ENCODE data around the gene SFXN5. TPM values are rescaled to one million over a fixed set of nuclear protein-coding genes. Genes with fewer than 3 reads are reported as not detected.
A peak's percentile ranks its signal among the peaks of the same experiment; 100 is the strongest.

Gene SFXN5
- total and polyA plus RNA-seq, 2 donors (not counting 1 experiment from before 2014, with no cell fraction given) = 5.8 to 13.9 TPM

DNA sequence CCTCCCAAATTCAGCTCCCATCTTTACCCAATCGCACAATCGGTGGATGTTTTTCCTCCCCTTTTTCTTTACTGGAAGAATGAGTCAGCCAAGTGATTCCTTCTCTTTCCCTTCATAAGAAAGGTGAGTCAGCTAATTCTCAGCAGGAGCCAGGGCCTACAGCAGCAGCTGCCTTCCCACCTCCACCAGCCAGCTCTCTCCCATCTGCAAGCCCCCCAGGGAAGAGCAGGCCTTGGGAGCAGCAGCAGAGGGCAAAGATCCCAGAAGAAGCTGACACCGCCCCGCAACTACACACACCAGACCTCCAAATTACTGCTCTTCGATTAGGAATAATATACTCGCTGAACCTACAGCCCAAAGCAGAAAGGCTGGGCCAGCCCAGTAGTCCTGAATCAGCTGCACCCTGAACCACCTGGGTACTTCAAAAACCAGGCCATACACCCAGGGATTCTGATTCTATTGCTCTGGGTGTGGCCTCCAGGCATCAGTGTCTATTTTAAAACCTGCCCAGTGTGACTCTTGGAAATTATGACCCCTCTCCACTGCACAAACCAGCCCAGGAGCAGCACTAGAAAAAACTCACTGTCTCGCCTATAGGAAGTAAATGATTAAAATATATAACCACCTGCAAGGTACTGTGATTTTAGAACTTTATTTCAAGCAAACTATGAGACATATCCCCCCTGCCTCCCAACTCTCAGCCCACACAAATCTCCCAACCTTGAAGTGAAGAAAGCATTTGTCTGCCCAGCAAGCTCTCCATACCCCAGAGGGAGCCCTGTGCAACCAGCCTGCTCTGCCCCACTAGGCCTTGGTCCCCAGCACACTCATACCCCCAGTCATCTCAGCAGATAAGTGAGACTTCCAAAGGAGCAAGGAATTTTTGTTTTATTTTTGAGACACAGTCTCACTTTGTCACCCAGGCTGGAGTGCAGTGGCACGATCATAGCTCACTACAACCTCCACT lies 7.3 kb downstream of the SFXN5 start:
- Histone ChIP-seq H3K4me2 (ENCODE audit: extremely low read depth, insufficient read depth, low read length) (peak overlapping the region; percentile 29), H3K4me3 (replicated peaks in 1 of 4; ENCODE audit: control extremely low read depth in 1 of 4, insufficient read depth in 1 of 4, low read depth in 3 of 4, low read length in 4 of 4) (no peak overlapping the region), H3K27me3 (ENCODE audit: control insufficient read depth, insufficient read depth, low read length) (no peaks in the 10 kb centered on the region), H3K9ac (ENCODE audit: insufficient read depth, low read length) (peak overlapping the region; percentile 45), H3K27ac (ENCODE audit: insufficient read depth, low read length) (peak overlapping the region; percentile 76), H4K20me1 (ENCODE audit: control insufficient read depth, extremely low read depth, insufficient read depth, low read length) (no peaks in the 10 kb centered on the region), H3K9me3 (ENCODE audit: control insufficient read depth, insufficient read depth, low read depth, low read length) (no peaks in the 10 kb centered on the region), H2AFZ (ENCODE audit: low read length) (no peak overlapping the region), H3K79me2 (ENCODE audit: control insufficient read depth, insufficient read depth, low read length) (peaks cover 27% of the 10 kb centered on the region), H3K36me3 (ENCODE audit: control insufficient read depth, insufficient read depth, low read length) (no peaks in the 10 kb centered on the region), H3K4me1 (ENCODE audit: control insufficient read depth, extremely low read depth, insufficient read depth, low read length) (peaks cover 11% of the 10 kb centered on the region)
- DNase-seq (ENCODE audit: low read depth in 2 of 2) = peak; percentile 79 to 90
- TF ChIP-seq, protein P1, sequence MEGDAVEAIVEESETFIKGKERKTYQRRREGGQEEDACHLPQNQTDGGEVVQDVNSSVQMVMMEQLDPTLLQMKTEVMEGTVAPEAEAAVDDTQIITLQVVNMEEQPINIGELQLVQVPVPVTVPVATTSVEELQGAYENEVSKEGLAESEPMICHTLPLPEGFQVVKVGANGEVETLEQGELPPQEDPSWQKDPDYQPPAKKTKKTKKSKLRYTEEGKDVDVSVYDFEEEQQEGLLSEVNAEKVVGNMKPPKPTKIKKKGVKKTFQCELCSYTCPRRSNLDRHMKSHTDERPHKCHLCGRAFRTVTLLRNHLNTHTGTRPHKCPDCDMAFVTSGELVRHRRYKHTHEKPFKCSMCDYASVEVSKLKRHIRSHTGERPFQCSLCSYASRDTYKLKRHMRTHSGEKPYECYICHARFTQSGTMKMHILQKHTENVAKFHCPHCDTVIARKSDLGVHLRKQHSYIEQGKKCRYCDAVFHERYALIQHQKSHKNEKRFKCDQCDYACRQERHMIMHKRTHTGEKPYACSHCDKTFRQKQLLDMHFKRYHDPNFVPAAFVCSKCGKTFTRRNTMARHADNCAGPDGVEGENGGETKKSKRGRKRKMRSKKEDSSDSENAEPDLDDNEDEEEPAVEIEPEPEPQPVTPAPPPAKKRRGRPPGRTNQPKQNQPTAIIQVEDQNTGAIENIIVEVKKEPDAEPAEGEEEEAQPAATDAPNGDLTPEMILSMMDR (conservative IDR thresholded peaks at IDR 0.05 in 1 of 2, IDR thresholded peaks at IDR 0.05 in 1 of 2; ENCODE audit: low read depth in 1 of 2, low read length in 2 of 2) = no peak
- TF ChIP-seq EZH2 (IDR thresholded peaks at IDR 0.05; ENCODE audit: low read length, missing control alignments) = no peak

DNA sequence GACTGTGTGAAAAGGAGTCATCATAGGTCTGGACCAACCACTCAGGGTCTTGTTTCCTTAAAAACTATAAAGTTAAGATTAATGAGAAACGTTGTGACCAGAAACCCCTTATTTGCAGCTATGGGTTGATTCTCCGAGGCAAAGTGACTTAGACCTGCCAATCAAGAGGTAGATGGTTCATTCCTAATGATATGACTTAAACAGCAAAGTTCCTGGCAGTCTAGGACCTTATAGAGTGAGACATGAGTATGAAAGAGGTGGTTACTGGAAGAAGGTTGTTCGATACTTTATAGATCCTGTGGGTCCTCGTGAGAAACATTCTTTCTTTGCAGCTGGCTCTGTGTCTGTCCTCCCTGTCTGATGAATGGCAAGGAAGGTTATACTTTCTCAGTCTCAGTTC lies 8.0 kb downstream of the SFXN5 start:
- Histone ChIP-seq H3K36me3 (ENCODE audit: control insufficient read depth, insufficient read depth, low read length) (no peaks in the 10 kb centered on the region), H3K27ac (ENCODE audit: insufficient read depth, low read length) (peak overlapping the region; percentile 76), H3K4me2 (ENCODE audit: extremely low read depth, insufficient read depth, low read length) (peak overlapping the region; percentile 49), H3K79me2 (ENCODE audit: control insufficient read depth, insufficient read depth, low read length) (peaks cover 20% of the 10 kb centered on the region), H3K4me1 (ENCODE audit: control insufficient read depth, extremely low read depth, insufficient read depth, low read length) (peaks cover 11% of the 10 kb centered on the region), H4K20me1 (ENCODE audit: control insufficient read depth, extremely low read depth, insufficient read depth, low read length) (no peaks in the 10 kb centered on the region), H3K4me3 (replicated peaks in 1 of 4; ENCODE audit: control extremely low read depth in 1 of 4, insufficient read depth in 1 of 4, low read depth in 3 of 4, low read length in 4 of 4) (peak overlapping the region in 1 of 4 experiments; percentile 8), H2AFZ (ENCODE audit: low read length) (peak overlapping the region; percentile 15), H3K27me3 (ENCODE audit: control insufficient read depth, insufficient read depth, low read length) (no peaks in the 10 kb centered on the region), H3K9me3 (ENCODE audit: control insufficient read depth, insufficient read depth, low read depth, low read length) (no peaks in the 10 kb centered on the region), H3K9ac (ENCODE audit: insufficient read depth, low read length) (no peak overlapping the region)
- DNase-seq (ENCODE audit: low read depth in 2 of 2) = peak in 1 of 2 donors; percentile 41
- TF ChIP-seq, protein P1 (conservative IDR thresholded peaks at IDR 0.05 in 1 of 2, IDR thresholded peaks at IDR 0.05 in 1 of 2; ENCODE audit: low read depth in 1 of 2, low read length in 2 of 2) = no peak
- no peak for TF ChIP-seq EZH2 (IDR thresholded peaks at IDR 0.05; ENCODE audit: low read length, missing control alignments)

DNA sequence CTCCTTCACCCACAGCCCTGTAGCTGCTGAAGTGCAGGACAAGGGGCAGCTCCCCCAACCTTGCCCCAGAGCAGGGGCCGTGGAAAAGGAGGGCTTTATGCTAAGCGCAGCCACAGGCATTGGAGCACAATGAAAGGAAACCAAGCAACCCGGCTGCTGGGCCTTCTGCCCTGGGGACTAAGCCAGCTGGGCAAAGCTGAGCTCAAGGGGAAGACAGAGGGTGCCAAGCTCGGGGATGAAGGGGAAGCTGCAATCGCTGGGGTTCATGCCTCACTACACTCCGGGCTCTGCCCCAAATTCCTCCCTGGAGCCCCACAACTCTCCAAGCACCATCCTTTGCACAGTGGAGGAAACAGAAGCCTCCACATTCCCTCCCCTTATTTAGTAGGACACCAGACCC lies 12.4 kb downstream of the SFXN5 start:
- H3K27ac ChIP-seq (ENCODE audit: insufficient read depth, low read length) = no peak overlapping the region

More for the DNA sequence above, 12.4 kb downstream of the SFXN5 start:
- Histone ChIP-seq H4K20me1 (ENCODE audit: control insufficient read depth, extremely low read depth, insufficient read depth, low read length) (no peaks in the 10 kb centered on the region), H2AFZ (ENCODE audit: low read length) (no peak overlapping the region), H3K9ac (ENCODE audit: insufficient read depth, low read length) (no peak overlapping the region), H3K4me2 (ENCODE audit: extremely low read depth, insufficient read depth, low read length) (no peak overlapping the region), H3K27me3 (ENCODE audit: control insufficient read depth, insufficient read depth, low read length) (no peaks in the 10 kb centered on the region), H3K4me3 (replicated peaks in 1 of 4; ENCODE audit: control extremely low read depth in 1 of 4, insufficient read depth in 1 of 4, low read depth in 3 of 4, low read length in 4 of 4) (no peak overlapping the region), H3K4me1 (ENCODE audit: control insufficient read depth, extremely low read depth, insufficient read depth, low read length) (peaks cover 5% of the 10 kb centered on the region), H3K9me3 (ENCODE audit: control insufficient read depth, insufficient read depth, low read depth, low read length) (no peaks in the 10 kb centered on the region), H3K36me3 (ENCODE audit: control insufficient read depth, insufficient read depth, low read length) (peaks cover 2% of the 10 kb centered on the region), H3K79me2 (ENCODE audit: control insufficient read depth, insufficient read depth, low read length) (peaks cover 8% of the 10 kb centered on the region)
- no peak for DNase-seq (ENCODE audit: low read depth in 2 of 2)
- TF ChIP-seq, protein P1 (conservative IDR thresholded peaks at IDR 0.05 in 1 of 2, IDR thresholded peaks at IDR 0.05 in 1 of 2; ENCODE audit: low read depth in 1 of 2, low read length in 2 of 2) = no peak
- no peak for TF ChIP-seq EZH2 (IDR thresholded peaks at IDR 0.05; ENCODE audit: low read length, missing control alignments)

All from fibroblast of lung (primary cell).